ENCODE data around the gene FPR1. TPM values are rescaled to one million over a fixed set of nuclear protein-coding genes. Genes with fewer than 3 reads are reported as not detected.
A peak's percentile ranks its signal among the peaks of the same experiment; 100 is the strongest.

The FPR1 gene
- total RNA-seq, 1 experiment from 2014 or later = 6.2 TPM

DNA sequence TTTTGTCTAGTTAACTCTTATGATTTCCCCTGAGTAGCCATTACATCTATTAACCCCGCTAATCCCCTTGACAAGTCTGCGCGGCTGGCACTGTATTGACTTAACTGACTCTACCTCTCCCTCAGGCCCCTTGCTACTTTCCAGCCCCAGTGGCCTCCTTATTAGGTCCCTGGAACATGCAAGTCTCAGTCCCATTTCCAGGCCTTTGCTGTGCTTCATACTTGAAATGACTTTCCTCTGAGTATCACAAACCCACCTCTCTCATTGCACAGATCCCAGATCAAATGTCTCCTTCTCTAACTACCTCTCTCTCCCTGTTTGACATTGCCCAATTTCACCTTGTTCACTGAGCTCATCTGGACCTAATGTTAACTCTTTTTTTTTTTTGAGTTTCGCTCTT is 45.4 kb downstream of the FPR1 start:
- Mint-ChIP-seq H3K36me3 (ENCODE audit: insufficient read depth, unreplicated experiment) (peaks cover 70% of the 10 kb centered on the region), H3K9me3 (ENCODE audit: unreplicated experiment) (no peaks in the 10 kb centered on the region), H3K4me1 (ENCODE audit: insufficient read depth, unreplicated experiment) (peaks cover 67% of the 10 kb centered on the region), H3K27ac (ENCODE audit: low read depth, unreplicated experiment) (peak overlapping the region; percentile 90), H3K27me3 (ENCODE audit: insufficient read depth, unreplicated experiment) (no peaks in the 10 kb centered on the region), H3K4me3 (ENCODE audit: unreplicated experiment) (peak overlapping the region; percentile 55)
- intact Hi-C loops (cut with micrococcal nuclease) = no loop called here
- TF ChIP-seq, protein P1, sequence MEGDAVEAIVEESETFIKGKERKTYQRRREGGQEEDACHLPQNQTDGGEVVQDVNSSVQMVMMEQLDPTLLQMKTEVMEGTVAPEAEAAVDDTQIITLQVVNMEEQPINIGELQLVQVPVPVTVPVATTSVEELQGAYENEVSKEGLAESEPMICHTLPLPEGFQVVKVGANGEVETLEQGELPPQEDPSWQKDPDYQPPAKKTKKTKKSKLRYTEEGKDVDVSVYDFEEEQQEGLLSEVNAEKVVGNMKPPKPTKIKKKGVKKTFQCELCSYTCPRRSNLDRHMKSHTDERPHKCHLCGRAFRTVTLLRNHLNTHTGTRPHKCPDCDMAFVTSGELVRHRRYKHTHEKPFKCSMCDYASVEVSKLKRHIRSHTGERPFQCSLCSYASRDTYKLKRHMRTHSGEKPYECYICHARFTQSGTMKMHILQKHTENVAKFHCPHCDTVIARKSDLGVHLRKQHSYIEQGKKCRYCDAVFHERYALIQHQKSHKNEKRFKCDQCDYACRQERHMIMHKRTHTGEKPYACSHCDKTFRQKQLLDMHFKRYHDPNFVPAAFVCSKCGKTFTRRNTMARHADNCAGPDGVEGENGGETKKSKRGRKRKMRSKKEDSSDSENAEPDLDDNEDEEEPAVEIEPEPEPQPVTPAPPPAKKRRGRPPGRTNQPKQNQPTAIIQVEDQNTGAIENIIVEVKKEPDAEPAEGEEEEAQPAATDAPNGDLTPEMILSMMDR (IDR thresholded peaks at IDR 0.05; ENCODE audit: unreplicated experiment) = no peak
- DNase-seq (ENCODE audit: unreplicated experiment) = no peak
- no TSS peak for BruUV-seq (replicated peaks)
- POLR2A ChIA-PET = interaction anchor here (0.6 kb wide), 1 partner anchor 17 kb away, joined by 3 read pairs; no protein-coding TSS in a partner anchor
- CTCF ChIA-PET = interaction anchor here (0.7 to 12.4 kb wide), 2 partner anchors 71 to 92 kb away, joined by 5 to 138 read pairs; no protein-coding TSS in a partner anchor

DNA sequence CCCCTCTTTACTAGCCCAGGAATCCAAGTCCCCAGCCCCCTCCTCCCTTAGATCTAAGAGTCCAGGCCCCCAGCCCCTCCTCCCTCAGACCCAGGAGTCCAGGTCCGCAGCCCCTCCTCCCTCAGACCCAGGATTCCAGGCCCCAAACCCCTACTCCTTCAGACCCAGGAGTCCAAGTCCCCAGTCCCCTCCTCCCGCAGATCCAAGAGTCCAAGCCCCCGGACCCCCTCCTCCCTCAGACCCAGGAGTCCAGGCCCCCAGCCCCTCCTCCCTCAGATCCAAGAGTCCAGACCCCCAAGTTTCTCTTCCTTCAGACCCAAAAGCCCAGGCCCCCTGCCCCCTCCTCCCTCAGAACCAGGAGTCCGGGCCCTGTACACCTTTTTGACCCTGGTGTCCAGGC is 47.1 kb downstream of the FPR1 start:
- TF ChIP-seq, protein P1 (IDR thresholded peaks at IDR 0.05; ENCODE audit: unreplicated experiment) = no peak
- Mint-ChIP-seq H3K9me3 (ENCODE audit: unreplicated experiment) (no peaks in the 10 kb centered on the region), H3K27ac (ENCODE audit: low read depth, unreplicated experiment) (peak overlapping the region; percentile 90), H3K27me3 (ENCODE audit: insufficient read depth, unreplicated experiment) (no peaks in the 10 kb centered on the region), H3K4me1 (ENCODE audit: insufficient read depth, unreplicated experiment) (peaks cover 61% of the 10 kb centered on the region), H3K4me3 (ENCODE audit: unreplicated experiment) (peak overlapping the region; percentile 83), H3K36me3 (ENCODE audit: insufficient read depth, unreplicated experiment) (peaks cover 74% of the 10 kb centered on the region)
- no TSS peak for BruUV-seq (replicated peaks)
- no peak for DNase-seq (ENCODE audit: unreplicated experiment)
- intact Hi-C loops (cut with micrococcal nuclease) = loop anchor here (1.0 kb wide), 1 partner anchor 14 kb away; no protein-coding TSS in a partner anchor
- ChIA-PET CTCF (interaction anchor here (0.6 to 3.0 kb wide), 5 partner anchors 8 to 1696 kb away, joined by 3 to 19 read pairs (median 3); no protein-coding TSS in a partner anchor), POLR2A (interaction anchor here (0.7 to 3.7 kb wide), 12 partner anchors 9 to 134 kb away, joined by 3 to 39 read pairs (median 4); partner anchors contain the start of genes HAS1 and ZNF175)

DNA sequence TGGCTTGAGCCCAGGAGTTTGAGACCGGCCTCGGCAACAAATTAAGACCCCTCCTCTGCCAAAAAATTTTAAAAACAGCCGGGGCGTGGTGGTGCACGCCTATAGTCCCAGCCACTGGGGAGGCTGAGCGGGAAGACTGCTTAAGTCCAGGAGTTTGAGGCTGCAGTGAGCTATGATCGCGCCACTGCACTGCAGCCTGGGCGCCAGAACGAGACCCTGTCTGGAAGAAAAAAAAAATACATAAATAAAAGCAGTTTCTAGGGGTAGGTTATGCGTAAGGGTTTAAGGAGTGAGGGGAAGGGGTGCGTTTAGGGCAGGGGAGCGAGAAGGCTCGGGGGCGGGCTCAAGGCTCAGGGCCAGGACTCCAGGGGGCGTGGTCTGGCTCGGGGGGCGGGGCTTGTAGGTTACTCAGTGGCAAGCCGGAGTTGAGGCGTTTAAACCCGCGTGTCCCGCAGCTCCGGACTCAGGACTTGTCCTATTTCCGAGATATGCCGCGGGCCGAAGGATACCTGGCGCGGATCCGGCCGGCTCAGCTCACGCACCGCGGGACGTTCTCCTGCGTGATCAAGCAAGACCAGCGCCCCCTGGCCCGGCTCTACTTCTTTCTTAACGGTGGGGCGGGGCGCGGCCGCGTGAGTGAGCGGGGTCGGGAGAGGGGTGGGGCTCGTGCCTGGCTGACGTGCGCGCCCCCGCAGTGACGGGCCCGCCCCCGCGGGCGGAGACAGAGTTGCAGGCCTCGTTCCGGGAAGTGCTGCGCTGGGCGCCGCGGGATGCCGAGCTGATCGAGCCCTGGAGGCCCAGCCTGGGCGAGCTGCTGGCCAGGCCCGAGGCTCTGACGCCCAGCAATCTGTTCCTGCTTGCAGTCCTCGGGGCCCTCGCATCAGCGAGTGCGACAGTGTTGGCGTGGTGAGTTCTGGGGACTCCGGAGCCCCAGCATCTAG is 47.8 kb downstream of the FPR1 start:
- no peaks in the 10 kb centered on the region for H3K9me3 Mint-ChIP-seq (ENCODE audit: unreplicated experiment)
- ChIA-PET POLR2A (interaction anchor here (0.7 to 3.7 kb wide), 13 partner anchors 9 to 133 kb away, joined by 3 to 39 read pairs (median 3); partner anchors contain the start of genes HAS1 and ZNF175), CTCF (interaction anchor here (0.6 to 3.0 kb wide), 12 partner anchors 9 to 1695 kb away, joined by 3 to 19 read pairs (median 3); no protein-coding TSS in a partner anchor)
- no TSS peak for BruUV-seq (replicated peaks)
- H3K4me1 Mint-ChIP-seq (ENCODE audit: insufficient read depth, unreplicated experiment) = peaks cover 59% of the 10 kb centered on the region
- peak; percentile 95 for DNase-seq (ENCODE audit: unreplicated experiment)
- TF ChIP-seq, protein P1 (IDR thresholded peaks at IDR 0.05; ENCODE audit: unreplicated experiment) = no peak
- intact Hi-C loops (cut with micrococcal nuclease) = loop anchor here (1.0 kb wide), 1 partner anchor 14 kb away; no protein-coding TSS in a partner anchor
- H3K27ac Mint-ChIP-seq (ENCODE audit: low read depth, unreplicated experiment) = peak overlapping the region; percentile 90
- peak overlapping the region; percentile 83 for H3K4me3 Mint-ChIP-seq (ENCODE audit: unreplicated experiment)
- no peaks in the 10 kb centered on the region for H3K27me3 Mint-ChIP-seq (ENCODE audit: insufficient read depth, unreplicated experiment)
- peaks cover 73% of the 10 kb centered on the region for H3K36me3 Mint-ChIP-seq (ENCODE audit: insufficient read depth, unreplicated experiment)

Measured in MCF 10A (cell line).